ENCODE results near the gene CROCC.
"Not testable (repeated sequence)": the region's sequence is repeated elsewhere in the genome, so short reads cannot be mapped to it uniquely, and the experiment has no call there.

The CROCC gene

DNA sequence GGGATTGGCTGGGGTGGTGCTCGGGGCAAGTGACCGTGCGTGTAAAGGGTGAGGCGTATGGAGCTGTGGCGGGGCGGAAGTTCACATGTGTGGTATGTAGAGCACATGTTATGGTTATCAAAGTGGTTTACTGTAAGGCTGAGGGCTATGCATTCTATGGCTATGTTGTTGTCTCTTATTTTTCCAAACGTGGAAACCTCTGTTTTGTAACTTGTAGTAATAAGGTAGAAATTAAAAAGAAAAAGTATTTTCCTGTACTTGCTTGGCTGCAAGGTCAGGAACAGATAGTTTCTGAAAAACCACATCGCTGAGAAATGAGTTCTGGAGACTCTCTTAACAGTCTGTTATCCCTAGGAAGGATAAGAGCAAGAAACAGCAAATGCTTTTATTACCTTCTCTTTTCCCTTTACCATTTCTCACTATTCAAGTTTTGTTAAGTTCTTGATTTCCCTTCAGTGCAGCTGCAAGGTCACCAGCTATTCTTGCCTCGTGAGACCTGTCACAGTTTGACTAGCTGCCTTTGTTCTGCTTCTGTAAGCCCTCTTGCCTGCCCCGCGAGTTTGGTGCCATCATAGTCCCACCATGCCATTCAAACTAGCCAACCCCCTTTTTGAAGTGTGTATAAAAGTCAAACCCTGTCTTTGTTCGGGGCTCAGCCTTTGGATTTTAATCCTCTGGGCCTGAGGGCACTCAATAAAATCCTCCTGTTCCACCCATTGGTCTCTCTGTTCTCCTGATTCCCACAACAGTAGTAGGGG is 16.4 kb upstream of the CROCC start:
- no peaks in the 10 kb centered on the region for H3K9me3 ChIP-seq

DNA sequence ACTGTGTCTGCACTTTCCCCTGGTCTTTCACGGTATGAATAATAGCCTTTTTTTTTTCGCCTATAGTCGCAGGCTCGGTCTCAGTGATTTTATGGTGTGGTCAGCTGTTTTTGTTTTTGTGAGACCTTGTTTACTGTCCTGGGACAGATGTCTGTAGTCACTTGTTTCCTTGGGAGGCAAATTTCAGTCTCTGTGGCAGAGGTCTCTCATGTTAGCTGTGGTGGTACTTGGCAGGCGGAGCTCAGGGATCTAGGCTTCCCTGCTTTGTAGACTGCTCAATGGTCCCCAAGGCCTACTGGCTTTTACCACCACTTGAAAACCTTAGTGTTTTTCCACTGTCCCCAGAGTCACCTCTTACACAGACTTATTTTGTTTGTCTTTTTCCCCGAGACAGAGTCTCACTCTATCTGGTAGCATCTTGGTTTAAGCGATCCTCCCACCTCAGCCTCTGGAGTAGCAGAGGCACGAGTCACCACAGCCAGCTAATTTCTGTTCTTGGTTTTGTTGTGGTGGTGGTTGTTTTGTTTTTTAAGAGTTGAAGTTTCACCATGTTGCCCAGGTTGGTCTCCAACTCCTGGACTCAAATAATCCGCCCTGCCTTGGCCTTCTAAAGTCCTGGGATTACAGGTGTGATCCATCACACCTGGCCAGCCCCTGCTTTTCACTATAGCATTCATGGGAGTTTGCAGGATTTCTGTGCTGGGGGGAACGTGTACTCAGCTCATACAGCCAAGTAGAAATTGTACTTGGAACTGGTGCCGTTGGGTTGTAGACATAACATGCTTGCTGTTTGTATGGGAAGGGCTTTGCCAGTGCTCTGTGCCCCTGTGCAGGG is 15.6 kb upstream of the CROCC start:
- no peaks in the 10 kb centered on the region for H3K9me3 ChIP-seq
- TF ChIP-seq, protein P1, sequence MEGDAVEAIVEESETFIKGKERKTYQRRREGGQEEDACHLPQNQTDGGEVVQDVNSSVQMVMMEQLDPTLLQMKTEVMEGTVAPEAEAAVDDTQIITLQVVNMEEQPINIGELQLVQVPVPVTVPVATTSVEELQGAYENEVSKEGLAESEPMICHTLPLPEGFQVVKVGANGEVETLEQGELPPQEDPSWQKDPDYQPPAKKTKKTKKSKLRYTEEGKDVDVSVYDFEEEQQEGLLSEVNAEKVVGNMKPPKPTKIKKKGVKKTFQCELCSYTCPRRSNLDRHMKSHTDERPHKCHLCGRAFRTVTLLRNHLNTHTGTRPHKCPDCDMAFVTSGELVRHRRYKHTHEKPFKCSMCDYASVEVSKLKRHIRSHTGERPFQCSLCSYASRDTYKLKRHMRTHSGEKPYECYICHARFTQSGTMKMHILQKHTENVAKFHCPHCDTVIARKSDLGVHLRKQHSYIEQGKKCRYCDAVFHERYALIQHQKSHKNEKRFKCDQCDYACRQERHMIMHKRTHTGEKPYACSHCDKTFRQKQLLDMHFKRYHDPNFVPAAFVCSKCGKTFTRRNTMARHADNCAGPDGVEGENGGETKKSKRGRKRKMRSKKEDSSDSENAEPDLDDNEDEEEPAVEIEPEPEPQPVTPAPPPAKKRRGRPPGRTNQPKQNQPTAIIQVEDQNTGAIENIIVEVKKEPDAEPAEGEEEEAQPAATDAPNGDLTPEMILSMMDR (IDR thresholded peaks at IDR 0.05), result no peak
- no peaks in the 10 kb centered on the region for H3K36me3 ChIP-seq
- H3K4me3 ChIP-seq, result no peak overlapping the region
- intact Hi-C loops (cut with DNase I; ENCODE audit: low total_unique reads), result no loop called here
- H3K27ac ChIP-seq, result peak overlapping the region; percentile 92 to 96
- peaks cover 0 to 16% (median 9%) of the 10 kb centered on the region in 4 donors for H3K4me1 ChIP-seq
- peak in 1 of 2 donors; percentile 64 for DNase-seq
- H3K27me3 ChIP-seq, result no peaks in the 10 kb centered on the region

More for the DNA sequence above, 16.4 kb upstream of the CROCC start:
- peak overlapping the region; percentile 52 to 57 for H3K4me3 ChIP-seq
- H3K4me1 ChIP-seq, result peaks cover 0 to 16% (median 9%) of the 10 kb centered on the region in 4 donors
- DNase-seq, result peak in 1 of 2 donors; percentile 73
- intact Hi-C loops (cut with DNase I; ENCODE audit: low total_unique reads), result no loop called here
- no peaks in the 10 kb centered on the region for H3K27me3 ChIP-seq
- peak overlapping the region; percentile 92 to 96 for H3K27ac ChIP-seq
- no peaks in the 10 kb centered on the region for H3K36me3 ChIP-seq
- TF ChIP-seq, protein P1 (IDR thresholded peaks at IDR 0.05), result peak in 1 of 2 experiments; percentile 5

DNA sequence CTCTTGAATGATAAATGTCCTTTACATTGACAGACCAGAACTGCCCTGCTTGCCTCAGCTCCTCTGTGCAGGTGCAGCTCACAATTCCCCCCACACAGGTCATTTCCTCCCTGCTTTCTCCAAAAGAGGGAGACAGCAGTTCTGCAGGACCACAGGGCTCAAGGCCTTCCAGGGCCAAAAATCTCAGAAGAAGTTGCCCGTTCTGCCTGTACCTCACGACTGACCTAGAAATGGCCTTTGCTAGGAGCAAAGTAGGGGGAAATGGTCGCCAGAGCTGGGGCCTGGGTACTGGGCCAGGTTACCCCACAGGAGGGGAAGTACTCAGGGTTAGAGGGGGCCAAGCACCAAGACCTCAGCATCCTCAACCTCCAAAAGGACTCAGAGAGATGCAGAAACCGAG is 14.9 kb upstream of the CROCC start:
- peak overlapping the region in 1 of 2 donors; percentile 92 for H3K27ac ChIP-seq
- peaks cover 0 to 16% (median 9%) of the 10 kb centered on the region in 4 donors for H3K4me1 ChIP-seq
- H3K27me3 ChIP-seq, result no peaks in the 10 kb centered on the region
- H3K36me3 ChIP-seq, result no peaks in the 10 kb centered on the region
- DNase-seq, result peak in 1 of 2 donors; percentile 62
- TF ChIP-seq, protein P1 (IDR thresholded peaks at IDR 0.05), result no peak
- intact Hi-C loops (cut with DNase I; ENCODE audit: low total_unique reads), result no loop called here
- no peak overlapping the region for H3K4me3 ChIP-seq
- no peaks in the 10 kb centered on the region for H3K9me3 ChIP-seq

DNA sequence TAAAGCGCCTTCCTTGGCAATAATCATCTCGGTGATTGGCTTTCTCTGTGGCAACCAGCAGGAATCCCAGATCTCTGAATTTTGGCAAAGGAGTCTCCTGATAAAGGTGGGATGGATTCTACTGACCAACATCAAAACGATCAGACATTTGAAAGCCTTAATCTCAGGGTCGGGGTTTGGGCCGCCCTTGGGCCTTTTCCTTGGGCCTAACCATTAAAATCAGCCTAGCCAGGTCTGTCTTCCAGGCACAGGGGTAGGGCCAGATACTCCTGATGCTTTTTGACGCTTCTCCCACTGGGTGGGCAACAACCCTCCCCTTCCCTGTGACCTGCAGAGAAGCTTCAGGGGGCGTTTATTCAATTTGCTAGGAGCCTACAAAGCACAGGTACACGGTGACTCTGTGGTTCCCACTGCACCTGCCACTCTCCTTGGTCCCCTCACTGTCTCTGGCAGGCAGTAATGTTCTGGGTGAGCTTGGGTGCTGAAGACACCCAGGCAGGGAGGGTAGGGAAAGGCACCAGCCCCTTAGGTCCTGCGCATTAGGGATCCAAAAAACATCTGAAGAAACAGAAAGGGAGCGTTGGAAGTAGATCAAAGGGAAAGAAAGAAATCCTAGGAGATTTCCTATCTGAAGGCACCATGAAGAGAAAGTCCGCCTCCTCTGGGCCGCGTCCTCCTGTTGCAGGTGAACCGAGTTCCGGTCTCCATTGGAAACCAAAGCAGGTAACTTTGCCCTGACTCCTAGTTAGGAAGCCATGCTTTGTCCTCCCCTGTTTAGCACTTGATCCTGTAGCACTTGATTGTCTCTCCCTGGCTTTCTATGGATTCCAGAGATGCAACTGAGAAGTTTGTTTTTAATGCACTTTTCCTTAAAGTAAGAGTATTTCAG is 13.6 kb upstream of the CROCC start:
- peaks cover 0 to 18% (median 6%) of the 10 kb centered on the region in 4 donors for H3K4me1 ChIP-seq
- TF ChIP-seq, protein P1 (IDR thresholded peaks at IDR 0.05), result no peak
- no peak overlapping the region for H3K4me3 ChIP-seq
- no peaks in the 10 kb centered on the region for H3K9me3 ChIP-seq
- H3K27me3 ChIP-seq, result no peaks in the 10 kb centered on the region
- no peaks in the 10 kb centered on the region for H3K36me3 ChIP-seq
- no peak overlapping the region for H3K27ac ChIP-seq
- no peak for DNase-seq
- intact Hi-C loops (cut with DNase I; ENCODE audit: low total_unique reads), result no loop called here

DNA sequence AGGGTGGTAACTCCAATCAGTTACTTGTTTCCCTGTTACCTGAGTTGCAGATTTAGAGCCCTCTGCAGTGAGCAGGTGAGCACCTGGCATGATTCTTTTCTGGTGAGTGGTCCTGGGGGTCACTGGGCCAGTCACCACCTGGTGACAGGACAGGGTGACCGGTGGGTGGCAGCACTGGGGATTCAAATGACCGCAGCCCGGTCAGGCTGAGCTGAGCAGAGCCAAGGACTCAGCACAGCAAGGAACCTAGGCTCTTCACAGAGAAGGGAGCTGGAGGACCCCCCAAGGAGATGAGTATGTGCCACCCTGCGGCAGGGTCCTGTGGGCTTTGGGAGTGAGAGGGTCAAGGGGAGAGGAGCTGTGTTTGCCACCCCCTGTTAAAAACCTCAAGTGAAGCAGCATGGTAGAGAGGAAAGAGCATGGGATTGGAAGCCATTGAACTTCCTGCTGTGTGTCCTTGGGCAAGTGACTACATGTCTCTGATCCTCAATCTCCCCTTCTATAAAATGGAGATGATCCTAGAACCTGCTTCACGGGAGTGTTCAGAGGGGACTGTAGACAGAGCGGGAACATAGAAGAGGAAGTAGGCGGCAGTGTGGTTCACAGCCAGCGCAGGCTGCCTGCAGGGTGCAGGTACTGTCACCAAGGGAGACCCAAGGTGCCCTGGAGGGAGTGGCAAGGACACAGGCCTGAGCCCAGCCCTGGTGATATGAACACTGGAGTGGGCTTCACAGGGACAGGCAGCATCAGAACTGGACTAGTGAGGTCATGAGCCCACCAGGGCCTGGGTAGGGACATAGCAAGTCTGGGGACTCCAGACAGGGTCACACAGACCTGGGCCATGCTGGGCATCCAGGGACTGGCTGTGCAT is 9.6 kb upstream of the CROCC start:
- H3K9me3 ChIP-seq; H3K36me3 ChIP-seq; H3K4me3 ChIP-seq; H3K27ac ChIP-seq; H3K27me3 ChIP-seq; intact Hi-C loops (cut with DNase I; ENCODE audit: low total_unique reads): not testable (repeated sequence)
- peak in 1 of 2 donors; percentile 71 for DNase-seq
- peaks cover 0 to 28% (median 16%) of the 10 kb centered on the region in 4 donors for H3K4me1 ChIP-seq

DNA sequence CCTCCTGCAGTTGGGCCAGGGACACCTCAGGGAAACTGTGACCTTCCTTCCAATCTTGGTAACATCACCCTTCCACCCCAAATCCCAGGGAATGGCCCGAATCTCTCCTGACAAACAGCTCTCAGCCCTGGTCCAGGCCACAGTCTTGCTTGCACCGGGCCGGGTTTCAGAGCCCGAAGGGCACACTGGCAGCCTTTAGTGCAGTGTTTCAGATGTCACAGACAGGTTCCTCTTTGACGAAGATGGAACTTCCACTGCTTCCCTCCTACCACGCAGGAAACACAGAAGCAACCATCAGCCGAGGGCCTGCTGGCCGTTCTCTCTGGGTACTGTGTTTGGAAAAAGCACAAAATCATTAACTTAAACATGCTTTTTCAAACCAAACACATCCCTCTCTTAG is 9.0 kb upstream of the CROCC start:
- H3K27ac ChIP-seq; H3K9me3 ChIP-seq; H3K4me3 ChIP-seq; H3K36me3 ChIP-seq; H3K27me3 ChIP-seq; intact Hi-C loops (cut with DNase I; ENCODE audit: low total_unique reads): not testable (repeated sequence)
- peak; percentile 28 to 67 for DNase-seq
- H3K4me1 ChIP-seq, result peaks cover 0 to 28% (median 16%) of the 10 kb centered on the region in 4 donors

Data from tibial artery (tissue), 4 donors.